NCI-H524 (cell line): ENCODE results near the gene MT1H.
"Not testable (repeated sequence)": the region's sequence is repeated elsewhere in the genome, so short reads cannot be mapped to it uniquely, and the experiment has no call there.

Experiments
- DNase-seq, 2 experiments: peaks; one replicate each; lab custom pipeline; 2025; lab: John Stamatoyannopoulos, UW

The MT1H gene

DNA sequence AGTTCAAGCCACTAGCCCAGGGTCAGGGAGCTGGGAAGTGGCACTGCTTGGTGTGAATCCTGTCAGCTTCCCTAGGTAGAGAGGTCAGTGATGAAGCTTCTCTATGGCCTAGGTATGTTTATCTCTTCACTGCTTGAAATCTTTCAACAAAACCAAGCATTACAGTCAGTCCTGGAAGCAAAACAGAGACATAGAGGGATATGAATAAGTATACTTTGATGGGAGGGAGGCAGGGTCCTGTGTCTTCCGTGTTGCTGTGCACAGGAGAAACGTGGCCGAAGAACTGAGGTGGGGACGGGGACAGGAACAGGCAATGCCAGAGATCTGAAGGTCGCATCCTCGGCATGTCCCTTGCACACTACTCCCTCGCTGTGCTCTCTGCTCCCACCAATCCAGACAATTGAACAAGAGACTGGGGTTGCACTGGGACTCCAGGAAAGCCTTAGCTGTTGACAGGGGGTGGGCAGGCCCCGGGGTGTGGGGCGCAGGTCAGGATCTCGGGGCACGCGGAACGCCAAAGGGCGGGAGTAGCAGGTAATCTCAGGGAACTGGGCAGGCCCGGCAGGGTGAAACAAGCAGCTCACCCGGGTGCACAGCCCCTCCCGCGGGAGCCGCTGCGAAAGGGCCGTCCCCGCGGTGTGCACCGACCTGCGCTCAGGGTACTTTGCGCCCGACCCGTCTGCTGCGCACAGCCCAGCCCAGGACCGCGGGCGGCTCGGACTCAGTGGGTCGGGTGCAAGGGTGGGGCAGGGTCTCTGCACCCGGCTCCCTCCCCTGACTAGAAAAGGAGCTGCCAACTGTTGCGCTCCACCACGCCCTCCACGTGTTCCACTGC lies at the start of gene MT1H:
Gene MT1H (plus strand): TSS at position 810 of the 835 bp plus-strand sequence. CDS start 71 bp downstream, outside the sequence.
- DNase-seq, result peak in 1 of 2 experiments; percentile 19

DNA sequence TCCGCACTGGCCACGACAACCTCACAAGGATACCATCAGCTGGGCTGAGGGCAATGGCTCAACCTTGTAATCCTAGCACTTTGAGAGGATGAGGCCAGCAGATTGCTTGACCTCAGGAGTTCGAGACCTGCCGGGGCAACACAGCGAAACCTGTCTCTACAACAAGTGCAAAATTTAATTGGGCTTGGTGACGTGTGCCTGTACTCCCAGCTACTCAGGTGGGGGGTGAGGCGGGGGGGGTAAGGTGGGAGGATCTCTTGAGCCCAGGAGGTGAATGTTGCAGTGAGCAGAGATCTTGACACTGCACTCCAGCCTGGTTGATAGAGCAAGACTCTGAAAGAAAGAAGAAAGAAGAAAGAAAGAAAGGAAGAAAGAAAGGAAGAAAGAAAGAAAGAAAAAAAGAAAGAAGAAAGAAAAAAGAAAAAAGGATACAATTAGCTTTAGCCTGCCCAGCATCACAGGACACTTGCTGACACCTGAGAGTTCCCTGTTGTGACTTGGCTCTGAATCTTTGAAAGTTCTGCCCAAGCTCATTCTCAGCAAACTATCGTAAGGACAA lies 49.2 kb upstream of the MT1H start:
- no peak for DNase-seq

DNA sequence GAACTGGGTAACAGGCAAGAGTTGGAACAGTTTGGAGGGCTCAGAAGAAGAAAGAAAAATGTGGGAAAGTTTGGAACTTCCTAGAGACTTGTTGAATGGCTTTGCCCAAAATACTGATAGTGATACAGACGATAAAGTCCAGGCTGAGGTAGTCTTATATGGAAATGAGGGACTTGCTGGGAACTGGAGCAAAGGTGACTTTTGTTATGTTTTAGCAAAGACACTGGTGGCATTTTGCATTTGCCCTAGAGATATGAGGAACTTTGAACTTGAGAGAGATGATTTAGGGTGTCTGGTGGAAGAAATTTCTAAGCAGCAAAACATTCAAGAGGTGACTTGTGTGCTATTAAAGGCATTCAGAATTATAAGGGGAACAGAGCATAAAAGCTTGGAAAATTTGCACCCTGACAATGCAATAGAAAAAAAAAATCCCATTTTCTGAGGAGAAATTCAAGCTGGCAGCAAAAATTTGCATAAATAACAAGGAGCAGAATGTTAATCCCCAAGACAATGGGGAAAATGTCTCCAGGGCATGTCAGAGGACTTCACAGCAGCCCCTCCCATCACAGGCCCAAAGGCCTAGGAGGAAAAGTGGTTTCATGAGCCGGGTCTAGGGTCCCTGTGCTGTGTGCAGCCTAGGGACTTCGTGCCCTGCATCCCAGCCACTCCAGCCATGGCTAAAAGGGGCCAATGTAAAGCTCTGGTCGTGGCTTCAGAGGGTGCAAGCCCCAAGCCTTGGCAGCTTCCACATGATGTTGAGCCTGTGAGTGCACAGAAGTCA lies 47.8 kb upstream of the MT1H start:
- not testable (repeated sequence) for DNase-seq

DNA sequence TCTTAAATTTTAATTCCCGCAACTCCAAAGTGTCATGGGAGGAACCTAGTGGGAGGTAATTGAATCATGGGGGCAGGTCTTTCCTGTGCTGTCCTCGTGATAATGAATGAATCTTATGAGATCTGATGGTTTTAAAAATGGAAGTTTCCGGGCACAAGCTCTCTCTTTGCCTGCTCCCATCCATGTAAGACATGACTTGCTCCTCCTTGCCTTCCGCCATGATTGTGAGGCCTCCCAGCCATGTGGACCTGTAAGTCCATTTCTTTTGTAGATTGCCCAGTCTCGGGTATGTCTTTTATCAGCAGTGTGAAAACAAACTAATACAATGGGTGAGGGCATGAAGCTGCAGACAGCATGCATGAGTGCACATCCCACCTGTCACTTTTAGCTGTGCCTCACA lies 46.4 kb upstream of the MT1H start:
- DNase-seq, result not testable (repeated sequence)

DNA sequence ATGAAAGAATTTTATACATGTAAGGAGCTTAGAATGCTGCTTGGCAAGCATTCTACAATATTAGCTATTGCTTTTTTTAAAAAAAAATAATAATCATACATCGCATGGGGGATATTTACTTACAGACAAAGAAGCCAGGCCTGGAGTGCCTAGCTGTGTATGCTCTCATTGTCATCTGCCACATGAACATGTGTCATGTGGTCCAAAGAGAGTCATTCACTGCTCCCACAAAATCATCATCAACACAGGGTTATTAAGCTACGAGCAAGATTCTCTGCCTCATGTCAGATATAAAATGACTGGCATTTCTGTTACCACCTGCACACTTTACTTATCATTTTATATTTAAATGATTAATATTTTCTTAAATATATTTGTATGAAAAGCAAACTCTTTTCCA lies 46.0 kb upstream of the MT1H start:
- DNase-seq, result no peak

DNA sequence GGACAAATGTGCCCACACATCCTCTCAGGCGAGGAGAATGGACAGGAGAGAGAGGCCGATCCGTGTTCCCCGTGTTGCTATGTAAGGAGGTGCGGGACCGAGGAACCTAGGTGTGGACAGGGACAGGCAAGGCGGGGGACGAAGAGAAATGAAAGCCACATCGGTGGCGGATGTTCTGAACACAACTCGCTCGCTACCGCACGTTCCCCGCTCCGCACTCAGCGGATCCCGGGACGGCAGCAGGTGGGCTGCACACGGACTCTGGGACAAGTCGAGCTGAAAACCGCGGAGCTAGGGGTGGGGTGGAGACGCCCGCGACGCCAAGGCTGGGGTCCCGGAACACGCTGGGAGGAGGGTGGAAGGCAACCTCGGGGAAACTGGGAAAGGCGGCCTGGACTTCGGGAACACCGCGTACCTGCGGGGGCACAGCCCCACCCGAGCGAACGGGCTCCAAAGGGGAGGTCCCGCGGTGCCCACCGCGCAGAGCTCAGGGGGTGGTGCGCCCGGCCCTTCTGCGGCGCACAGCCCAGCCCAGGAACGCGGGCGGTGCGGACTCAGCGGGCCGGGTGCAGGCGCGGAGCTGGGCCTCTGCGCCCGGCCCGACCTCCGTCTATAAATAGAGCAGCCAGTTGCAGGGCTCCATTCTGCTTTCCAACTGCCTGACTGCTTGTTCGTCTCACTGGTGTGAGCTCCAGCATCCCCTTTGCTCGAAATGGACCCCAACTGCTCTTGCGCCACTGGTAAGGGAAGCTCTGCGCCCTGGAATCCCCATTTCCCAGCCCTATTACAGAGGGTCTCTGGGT lies 44.3 kb upstream of the MT1H start, which contains the start of gene MT1E:
Gene MT1E (plus strand): TSS at position 642 of the 803 bp plus-strand sequence. CDS start 71 bp downstream, at position 713.
- DNase-seq, result no peak

DNA sequence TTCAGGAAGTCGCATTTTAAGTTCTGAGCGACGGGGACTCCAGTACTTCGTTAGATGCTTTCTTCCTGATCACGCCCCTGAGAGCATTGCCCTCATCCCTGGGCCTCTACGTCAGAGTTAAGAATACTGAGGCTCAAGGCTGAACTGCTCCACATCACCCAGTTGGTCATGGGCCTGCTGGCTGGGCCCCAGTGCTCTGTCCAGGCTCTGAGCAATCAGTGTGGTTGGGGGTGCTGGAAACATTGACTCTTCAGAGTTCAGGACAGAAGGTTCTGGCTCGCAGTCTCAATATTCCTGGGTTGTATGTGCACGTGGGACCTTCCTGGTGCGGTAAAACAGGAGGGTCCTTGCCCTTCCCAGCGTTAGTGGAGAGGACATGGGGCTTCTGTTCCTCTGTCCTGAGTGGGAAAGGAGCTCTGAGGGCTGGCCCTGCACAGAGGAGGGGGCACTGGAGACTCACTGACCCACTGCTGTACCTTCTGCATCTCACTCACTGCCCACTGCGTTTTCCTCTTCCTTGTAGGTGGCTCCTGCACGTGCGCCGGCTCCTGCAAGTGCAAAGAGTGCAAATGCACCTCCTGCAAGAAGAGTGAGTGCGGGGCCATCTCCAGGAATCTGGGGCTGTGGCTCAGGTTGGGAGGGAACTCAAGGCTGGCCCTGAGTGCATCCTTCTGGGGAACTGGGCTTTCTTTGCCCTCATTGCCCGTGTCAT lies 43.5 kb upstream of the MT1H start:
- DNase-seq, result no peak

GRCh38 chr16:56626685-56627084 lies 42.9 kb upstream of the MT1H start:
- no peak for DNase-seq

GRCh38 chr16:56628486-56629350 lies 40.9 kb upstream of the MT1H start:
- DNase-seq, result no peak

DNA sequence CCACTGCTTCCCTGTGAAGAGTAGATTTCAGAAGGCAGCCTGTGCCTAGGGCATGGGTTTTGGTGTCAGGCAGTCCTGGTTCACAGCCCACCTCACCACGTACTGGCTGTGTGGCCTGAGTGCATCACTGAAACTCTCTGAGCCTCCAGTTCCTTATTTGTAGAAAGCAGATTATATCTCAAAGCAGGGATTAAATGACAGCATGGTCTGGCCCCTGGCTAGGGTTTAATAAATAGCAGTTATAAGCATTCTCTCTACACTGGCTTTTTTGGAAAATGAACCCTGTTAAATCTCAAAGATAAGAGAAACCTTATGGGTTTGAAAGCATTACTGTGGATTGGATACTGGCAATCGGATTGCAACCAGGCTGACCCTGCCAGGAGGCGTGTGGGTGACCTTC lies 40.1 kb upstream of the MT1H start:
- DNase-seq, result no peak

GRCh38 chr16:56630134-56630533 lies 39.5 kb upstream of the MT1H start:
- no peak for DNase-seq

GRCh38 chr16:56631197-56631596 lies 38.4 kb upstream of the MT1H start:
- no peak for DNase-seq

DNA sequence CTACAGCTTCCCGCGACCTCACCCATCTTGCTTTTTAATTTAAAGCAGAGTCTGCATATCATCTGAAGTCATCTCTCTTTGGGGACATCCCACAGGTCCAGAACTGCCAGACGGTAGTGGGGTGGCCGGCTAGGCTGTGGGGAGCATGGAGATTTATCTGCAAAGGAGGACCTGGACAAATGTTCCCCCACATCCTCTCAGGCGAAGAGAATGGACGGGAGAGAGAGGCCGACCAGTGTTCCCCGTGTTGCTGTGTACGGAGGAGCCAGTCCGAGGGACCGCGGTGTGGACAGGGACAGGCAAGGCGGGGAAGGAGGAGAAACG lies 37.8 kb upstream of the MT1H start:
- DNase-seq, result no peak

- DNase-seq, result peak in 1 of 2 experiments; percentile 27
These were observed 37.3 kb upstream of the MT1H start, which contains the start of gene MT1M for GRCh38 chr16:56632156-56632847. Gene MT1M, plus strand, starts transcription at chr16:56632659. Its CDS starts 73 bp downstream, at chr16:56632732.

- DNase-seq, result no peak
These were observed 36.7 kb upstream of the MT1H start for GRCh38 chr16:56632848-56633365.

GRCh38 chr16:56633535-56633934 lies 36.1 kb upstream of the MT1H start:
- DNase-seq, result no peak

GRCh38 chr16:56634715-56635440 lies 34.7 kb upstream of the MT1H start:
- DNase-seq, result no peak

- no peak for DNase-seq
These were observed 34.1 kb upstream of the MT1H start for GRCh38 chr16:56635441-56635967.
